Measurements from ENCODE around the gene KDELR3. TPM values are rescaled to one million over a fixed set of nuclear protein-coding genes. Genes with fewer than 3 reads are reported as not detected.

Gene KDELR3
- total and polyA plus RNA-seq, 2 of the 8 experiments (the other 6 are each of a cell fraction or from before 2014, with no cell fraction given), result 7.9 to 13.0 TPM

GRCh38 chr22:38427940-38428339 lies 40.0 kb upstream of the KDELR3 start (continued):
- TF ChIP-seq BACH1 (IDR thresholded peaks at IDR 0.05; ENCODE audit: low read length) (no peak), KDM4A (IDR thresholded peaks at IDR 0.05; ENCODE audit: low read depth, low read length, severe bottlenecking) (no peak), YY1 (IDR thresholded peaks at IDR 0.05; ENCODE audit: low read depth, low read length) (no peak), CTCF (IDR thresholded peaks at IDR 0.05; ENCODE audit: control extremely low read depth in 1 of 3, insufficient read depth in 1 of 3, low read depth in 1 of 3, low read length in 3 of 3) (no peak), SRF (IDR thresholded peaks at IDR 0.05; ENCODE audit: low read depth, low read length) (no peak)
